GM12874 (cell line): ENCODE measurements around the gene TMA7.

ENCODE experiments used
- TF ChIP-seq, protein P1 (sequence below): IDR thresholded peaks from 2 replicates; pipeline ENCODE4 v1.5.1; 2011; ENCODE audit warnings: low read depth, mild to moderate bottlenecking, control low read depth, low read length, moderate library complexity; ENCODE audit not compliant: insufficient read depth

Gene TMA7

GRCh38 chr3:48415251-48415953 lies 24.7 kb upstream of the TMA7 start:
- TF ChIP-seq, protein P1, sequence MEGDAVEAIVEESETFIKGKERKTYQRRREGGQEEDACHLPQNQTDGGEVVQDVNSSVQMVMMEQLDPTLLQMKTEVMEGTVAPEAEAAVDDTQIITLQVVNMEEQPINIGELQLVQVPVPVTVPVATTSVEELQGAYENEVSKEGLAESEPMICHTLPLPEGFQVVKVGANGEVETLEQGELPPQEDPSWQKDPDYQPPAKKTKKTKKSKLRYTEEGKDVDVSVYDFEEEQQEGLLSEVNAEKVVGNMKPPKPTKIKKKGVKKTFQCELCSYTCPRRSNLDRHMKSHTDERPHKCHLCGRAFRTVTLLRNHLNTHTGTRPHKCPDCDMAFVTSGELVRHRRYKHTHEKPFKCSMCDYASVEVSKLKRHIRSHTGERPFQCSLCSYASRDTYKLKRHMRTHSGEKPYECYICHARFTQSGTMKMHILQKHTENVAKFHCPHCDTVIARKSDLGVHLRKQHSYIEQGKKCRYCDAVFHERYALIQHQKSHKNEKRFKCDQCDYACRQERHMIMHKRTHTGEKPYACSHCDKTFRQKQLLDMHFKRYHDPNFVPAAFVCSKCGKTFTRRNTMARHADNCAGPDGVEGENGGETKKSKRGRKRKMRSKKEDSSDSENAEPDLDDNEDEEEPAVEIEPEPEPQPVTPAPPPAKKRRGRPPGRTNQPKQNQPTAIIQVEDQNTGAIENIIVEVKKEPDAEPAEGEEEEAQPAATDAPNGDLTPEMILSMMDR, result no peak

DNA sequence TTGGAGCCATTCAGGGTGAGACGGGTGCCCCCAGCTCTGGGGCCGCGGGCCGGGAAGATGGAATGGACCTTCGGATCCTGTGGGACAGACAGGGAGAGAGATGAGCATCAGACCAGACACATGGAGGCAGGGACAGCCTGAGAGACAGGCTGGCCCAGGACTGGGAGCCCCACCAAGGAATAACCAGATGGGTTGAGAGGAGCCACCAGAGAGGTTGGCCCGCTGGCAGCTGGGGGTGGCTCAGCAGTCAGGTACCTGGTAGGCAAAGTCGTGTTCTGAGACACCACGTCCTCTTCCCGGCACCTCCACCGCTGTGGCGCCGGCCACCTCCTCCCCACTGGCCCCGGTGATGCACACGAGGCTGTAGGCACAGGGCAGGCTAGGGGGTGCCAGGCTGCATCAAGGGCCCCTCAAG lies 24.0 kb upstream of the TMA7 start:
- TF ChIP-seq, protein P1, result no peak

- TF ChIP-seq, protein P1, result no peak
Measured at GRCh38 chr3:48416546-48416945, 23.5 kb upstream of the TMA7 start.

DNA sequence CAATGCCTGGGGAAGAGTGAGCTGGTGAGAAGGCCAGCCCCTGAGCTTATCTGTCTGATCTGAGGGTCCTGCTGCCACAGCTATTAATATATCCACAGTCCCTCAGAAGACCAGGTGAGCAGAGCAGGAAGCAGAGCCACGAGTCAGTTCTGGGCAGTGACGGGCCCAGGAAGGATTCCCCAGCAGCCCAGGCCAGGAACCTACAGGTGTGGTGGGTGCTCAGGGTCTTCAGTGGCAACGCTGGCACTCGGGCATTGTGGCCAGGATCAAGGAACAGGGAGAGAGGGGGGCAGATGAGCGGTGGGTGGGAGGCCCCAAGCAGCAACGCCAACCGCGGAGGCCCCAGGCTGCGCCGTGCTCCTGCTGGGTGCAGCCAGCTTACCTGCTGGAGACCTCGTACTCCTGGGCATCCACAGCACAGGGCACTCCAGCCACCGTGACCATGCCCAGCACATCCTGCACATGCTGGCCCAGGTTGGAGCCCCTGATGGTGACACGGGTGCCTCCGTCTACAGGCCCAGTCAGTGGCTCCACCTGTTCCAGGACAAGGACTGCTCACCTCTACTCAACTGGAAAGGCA lies 22.4 kb upstream of the TMA7 start:
- TF ChIP-seq, protein P1, result no peak

GRCh38 chr3:48418140-48418539 lies 21.9 kb upstream of the TMA7 start:
- TF ChIP-seq, protein P1, result no peak

GRCh38 chr3:48418651-48419050 lies 21.4 kb upstream of the TMA7 start:
- TF ChIP-seq, protein P1, result no peak

- TF ChIP-seq, protein P1, result no peak
Measured at GRCh38 chr3:48419149-48419548, 20.9 kb upstream of the TMA7 start.
